Medulla oblongata (tissue), 1 donor: ENCODE data around the gene TRIM75.
A peak's percentile ranks its signal among the peaks of the same experiment; 100 is the strongest.
"Not testable (repeated sequence)": the region's sequence is repeated elsewhere in the genome, so short reads cannot be mapped to it uniquely, and the experiment has no call there.

ENCODE experiments used
- DNase-seq: peaks from one replicate; pipeline ENCODE4 v3.0.0-alpha.2; 2015; ENCODE audit errors: extremely low spot score

The TRIM75 gene

GRCh38 chr4:165077034-165077578 lies 23.4 kb downstream of the TRIM75 start:
- DNase-seq = no peak

- DNase-seq = peak; percentile 50
Measured at GRCh38 chr4:165079476-165079875, 25.8 kb downstream of the TRIM75 start.

- not testable (repeated sequence) for DNase-seq
Measured at GRCh38 chr4:165084787-165085186, 31.1 kb downstream of the TRIM75 start.

- DNase-seq = no peak
Measured at GRCh38 chr4:165085946-165086345, 32.3 kb downstream of the TRIM75 start.

GRCh38 chr4:165088366-165088765 lies 34.7 kb downstream of the TRIM75 start:
- DNase-seq = no peak

GRCh38 chr4:165092187-165092586 lies 38.5 kb downstream of the TRIM75 start:
- DNase-seq = not testable (repeated sequence)

GRCh38 chr4:165094873-165095272 lies 41.2 kb downstream of the TRIM75 start:
- DNase-seq = no peak

- DNase-seq = no peak
Measured at GRCh38 chr4:165095291-165095690, 41.6 kb downstream of the TRIM75 start.

GRCh38 chr4:165096776-165097175 lies 43.1 kb downstream of the TRIM75 start:
- peak; percentile 27 for DNase-seq

GRCh38 chr4:165101641-165102040 lies 48.0 kb downstream of the TRIM75 start:
- no peak for DNase-seq

- DNase-seq = peak; percentile 22
Measured at GRCh38 chr4:165106518-165106917, 52.9 kb downstream of the TRIM75 start.
